Heart left ventricle (tissue), 16 donors: ENCODE results near the gene TSC1. TPM values are rescaled to one million over a fixed set of nuclear protein-coding genes. Genes with fewer than 3 reads are reported as not detected.

Experiments used
- ATAC-seq, 4 donors: fragments of 200-7000 bp; cut with Tn5 transposase; one replicate each; pipeline ENCODE4 v1.9.1; 2020 to 2022; ENCODE audit warnings: moderate library complexity in 4 of 4, mild to moderate bottlenecking in 3 of 4, moderate number of reproducible peaks in 1 of 4
- DNase-seq, 5 donors: peaks; one replicate each; pipeline ENCODE4 v3.0.0-alpha.2; 2020
- H3K27ac ChIP-seq, 12 donors: fragments of 200-600 bp; sonication (generic) in 4 of 12; one replicate each; pipeline versions ENCODE4 v1.5.0 to v1.8.0; 2016 to 2022; ENCODE audit warnings: mild to moderate bottlenecking in 2 of 12
- H3K27me3 ChIP-seq, 9 donors: fragments of 200-600 bp; sonication (generic) in 2 of 9; one replicate each; pipeline versions ENCODE4 v1.5.1 to v1.8.0; 2016 to 2022; ENCODE audit warnings: mild to moderate bottlenecking in 3 of 9
- H3K36me3 ChIP-seq, 9 donors: fragments of 200-600 bp; sonication (generic) in 2 of 9; one replicate each; pipeline versions ENCODE4 v1.5.0 to v1.8.0; 2018 to 2022; ENCODE audit warnings: mild to moderate bottlenecking in 2 of 9
- H3K4me1 ChIP-seq, 12 donors: fragments of 200-600 bp; sonication (generic) in 4 of 12; one replicate each; pipeline versions ENCODE4 v1.5.0 to v1.8.0; 2016 to 2022; ENCODE audit warnings: mild to moderate bottlenecking in 3 of 12
- H3K4me3 ChIP-seq, 12 donors: fragments of 200-600 bp; sonication (generic) in 4 of 12; one replicate each; pipeline versions ENCODE4 v1.5.0 to v1.8.0; 2017 to 2022; ENCODE audit warnings: mild to moderate bottlenecking in 9 of 12, moderate library complexity in 4 of 12
- H3K9me3 ChIP-seq, 12 donors: fragments of 200-600 bp; sonication (generic) in 4 of 12; one replicate each; pipeline versions ENCODE4 v1.5.0 to v1.8.0; 2016 to 2022; ENCODE audit warnings: mild to moderate bottlenecking in 1 of 12
- CTCF ChIP-seq, 12 donors: fragments of 200-600 bp; sonication (generic) in 4 of 12; IDR thresholded peaks; one replicate each; pipeline versions ENCODE4 v1.5.0 to v1.8.0; 2018 to 2022; ENCODE audit warnings: antibody characterized with exemption in 12 of 12, mild to moderate bottlenecking in 5 of 12
- POLR2A ChIP-seq, 2 donors: fragments of 450-650 bp; IDR thresholded peaks; one replicate each; pipeline ENCODE4 v1.6.1; 2017; ENCODE audit warnings: antibody characterized with exemption in 2 of 2, mild to moderate bottlenecking in 2 of 2, moderate library complexity in 2 of 2
- WGBS, 4 donors: extraction: QIAGEN DNeasy Blood & Tissue Kit in 2 of 4; methylation state at CpG; one replicate each; pipeline versions ENCODE4 v1.1.5 to v1.1.7; 2013 to 2018; 5-methylcytosine and 5-hydroxymethylcytosine counted together
- intact Hi-C, 10 donors: fragments of 100-400 bp; cut with DNase I; formaldehyde crosslinking; loops; one replicate each; pipeline versions ENCODE4 v1.11.1 to v1.14.2; 2022
- polyA plus RNA-seq, 2 donors: library from polyadenylated mRNA; stranded (reverse); fragments of 200-250 nt; gene quantifications; one replicate each; pipeline ENCODE4 v1.2.3, GENCODE V29; 2013
- total RNA-seq, 9 donors: library from RNA; depleted of rRNA in 2 of 9; stranded (reverse); fragments of >200 nt in 2 of 9; fragmentation: NEBNext Ultra II Directional in 3 of 9; extraction: Animal tissue kit (Norgen Biotek cat#: 25700) in 3 of 9; gene quantifications; one replicate each; pipeline versions ENCODE4 v1.1.0 to v1.2.4, GENCODE V29; 2016 to 2023
- donor health status: ischemic (EF 13 %, LVEDD 7.1; RV severe dilation, severe dysfunction).
- donor health status: healthy with polysubstance abuse.
- donor health status: DM: no; HTN: yes; CAD: no.
- donor health status: DM: no; HTN: no; CAD: no.
- donor health status: ischemic (EF 25% LVEDD 6.9; RV normal size, moderate dysfunction).
- donor health status: ischemic (EF 25% LVEDD 5.7; RV mildly dilated, moderate dysfunction).
- donor health status: healthy.
- donor health status: DM: yes; HTN: yes; CAD: no.
- donor health status: ischemic (EF 35%, LVEDD 5.7; RV mildly dilated, moderate dysfunction).
- donor health status: nonischemic (EF 11% LVEDD 7.7; RV severe dilation, severe dysfunction).
- donor health status: DM: yes; HTN: yes; CAD: no.
- donor health status: PGD.
- donor health status: ischemic (EF 29% LVEDD 5.4; RV normal size, mild dysfunction).
- donor health status: nonischemic (EF 23%, LVEDD 6.1; RV moderate dilation, normal function).

Gene TSC1
- total and polyA plus RNA-seq, 11 donors: 16.2 to 87.6 (median 52.9) TPM

GRCh38 chr9:132931178-132931735 lies 13.2 kb downstream of the TSC1 start:
- intact Hi-C loops: no loop called here
- no peak overlapping the region for H3K27ac ChIP-seq
- peaks cover 0 to 78% (median 42%) of the 10 kb centered on the region in 9 donors for H3K36me3 ChIP-seq
- no peak overlapping the region for H3K4me3 ChIP-seq
- DNase-seq: no peak
- no peaks in the 10 kb centered on the region for H3K9me3 ChIP-seq
- WGBS, 4 donors: 90 to 96% (median 93%) methylated on average over 9 of the region's 9 CpGs
- H3K4me1 ChIP-seq: peaks cover 0 to 7% (median 0%) of the 10 kb centered on the region in 12 donors
- no peaks in the 10 kb centered on the region for H3K27me3 ChIP-seq
- TF ChIP-seq POLR2A (IDR thresholded peaks at IDR 0.05) (no peak), CTCF (IDR thresholded peaks at IDR 0.05) (no peak)
- no peak for ATAC-seq

GRCh38 chr9:132927704-132928103 lies 16.7 kb downstream of the TSC1 start:
- H3K27me3 ChIP-seq: no peaks in the 10 kb centered on the region
- TF ChIP-seq POLR2A (IDR thresholded peaks at IDR 0.05) (no peak), CTCF (IDR thresholded peaks at IDR 0.05) (no peak)
- H3K27ac ChIP-seq: no peak overlapping the region
- no peak for DNase-seq
- WGBS, 4 donors: 88 to 97% (median 93%) methylated on average over 7 of the region's 7 CpGs
- H3K4me1 ChIP-seq: no peaks in the 10 kb centered on the region
- intact Hi-C loops: no loop called here
- H3K4me3 ChIP-seq: no peak overlapping the region
- H3K36me3 ChIP-seq: peaks cover 0 to 92% (median 69%) of the 10 kb centered on the region in 9 donors
- no peaks in the 10 kb centered on the region for H3K9me3 ChIP-seq
- no peak for ATAC-seq

- H3K9me3 ChIP-seq: no peaks in the 10 kb centered on the region
- H3K4me3 ChIP-seq: no peak overlapping the region
- peaks cover 0 to 13% (median 0%) of the 10 kb centered on the region in 12 donors for H3K4me1 ChIP-seq
- no peaks in the 10 kb centered on the region for H3K27me3 ChIP-seq
- DNase-seq (no peak), ATAC-seq (peak in 1 of 4 donors; percentile 10)
- TF ChIP-seq CTCF (IDR thresholded peaks at IDR 0.05): no peak
- no peak for TF ChIP-seq POLR2A (IDR thresholded peaks at IDR 0.05)
- no peak overlapping the region for H3K27ac ChIP-seq
- intact Hi-C loops: no loop called here
- 68 to 80% (median 69%) methylated on average over 9 of the region's 9 CpGs for WGBS, 4 donors
- H3K36me3 ChIP-seq: peaks cover 0 to 100% (median 99%) of the 10 kb centered on the region in 9 donors
Observed at GRCh38 chr9:132923346-132923902, 21.0 kb downstream of the TSC1 start.

- intact Hi-C loops: loop anchor here in 1 of 10 donors (10.0 kb wide), 1 partner anchor 55 kb away; the partner anchor contains the start of gene GFI1B
- TF ChIP-seq POLR2A (IDR thresholded peaks at IDR 0.05) (no peak), CTCF (IDR thresholded peaks at IDR 0.05) (no peak)
- ATAC-seq: peak; percentile 47 to 86 (median 74)
- DNase-seq: peak in 1 of 5 donors; percentile 35
- H3K27ac ChIP-seq: peak overlapping the region in 7 of 12 donors; percentile 4 to 51 (median 32)
- no peak overlapping the region for H3K4me3 ChIP-seq
- 64 to 72% (median 69%) methylated on average over 7 of the region's 7 CpGs for WGBS, 4 donors
- peaks cover 0 to 6% (median 0%) of the 10 kb centered on the region in 12 donors for H3K9me3 ChIP-seq
- peaks cover 0 to 13% (median 0%) of the 10 kb centered on the region in 12 donors for H3K4me1 ChIP-seq
- H3K27me3 ChIP-seq: no peaks in the 10 kb centered on the region
- H3K36me3 ChIP-seq: peaks cover 0 to 100% (median 99%) of the 10 kb centered on the region in 9 donors
Observed at GRCh38 chr9:132919614-132920268, 24.7 kb downstream of the TSC1 start.
